GM18526 (cell line): ENCODE data around the gene ATF7IP2.

ENCODE experiments used
- POLR2A ChIP-seq: IDR thresholded peaks from 3 replicates; pipeline ENCODE4 v1.6.1; 2011; ENCODE audit not compliant: insufficient read length; ENCODE audit errors: extremely low read depth

Gene ATF7IP2

GRCh38 chr16:10373556-10373955, 12.3 kb upstream of the ATF7IP2 start:
- TF ChIP-seq POLR2A = no peak

- TF ChIP-seq POLR2A = no peak
Observed at GRCh38 chr16:10376229-10376628, 9.6 kb upstream of the ATF7IP2 start.

GRCh38 chr16:10383626-10384025, 2.2 kb upstream of the ATF7IP2 start:
- no peak for TF ChIP-seq POLR2A

GRCh38 chr16:10386517-10387100, 748 bp downstream of the ATF7IP2 start:
- no peak for TF ChIP-seq POLR2A

- no peak for TF ChIP-seq POLR2A
Observed at GRCh38 chr16:10387188-10387617, 1.3 kb downstream of the ATF7IP2 start.

- no peak for TF ChIP-seq POLR2A
Observed at GRCh38 chr16:10388988-10389387, 3.1 kb downstream of the ATF7IP2 start.

- TF ChIP-seq POLR2A = no peak
Observed at GRCh38 chr16:10390330-10390729, 4.5 kb downstream of the ATF7IP2 start.

- TF ChIP-seq POLR2A = no peak
Observed at GRCh38 chr16:10390867-10391266, 5.0 kb downstream of the ATF7IP2 start.

GRCh38 chr16:10391339-10391738, 5.5 kb downstream of the ATF7IP2 start:
- TF ChIP-seq POLR2A = no peak

GRCh38 chr16:10402975-10403374, 17.1 kb downstream of the ATF7IP2 start:
- TF ChIP-seq POLR2A = no peak

- TF ChIP-seq POLR2A = no peak
Observed at GRCh38 chr16:10405386-10405939, 19.6 kb downstream of the ATF7IP2 start.

- no peak for TF ChIP-seq POLR2A
Observed at GRCh38 chr16:10408824-10409381, 23.0 kb downstream of the ATF7IP2 start.

GRCh38 chr16:10410469-10410868, 24.6 kb downstream of the ATF7IP2 start:
- no peak for TF ChIP-seq POLR2A

- no peak for TF ChIP-seq POLR2A
Observed at GRCh38 chr16:10412935-10413601, 27.2 kb downstream of the ATF7IP2 start.

- no peak for TF ChIP-seq POLR2A
Observed at GRCh38 chr16:10419701-10420100, 33.8 kb downstream of the ATF7IP2 start.

GRCh38 chr16:10421596-10421995, 35.7 kb downstream of the ATF7IP2 start:
- TF ChIP-seq POLR2A = no peak
